SU-DHL-6 (cell line): ENCODE measurements around the gene RANBP1.

Experiments used
- H2AFZ ChIP-seq: fragments of 200-600 bp; sonication (generic); 2 replicates; pipeline ENCODE4 v1.6.1; 2014; ENCODE audit warnings: low read depth, mild to moderate bottlenecking, moderate library complexity, mixed read lengths, antibody characterized with exemption, low read length; ENCODE audit not compliant: severe bottlenecking
- H3F3A ChIP-seq: fragments of 200-600 bp; shearing (Covaris generic); 2 replicates; pipeline ENCODE4 v1.6.0; 2016; ENCODE audit warnings: antibody characterized with exemption, mild to moderate bottlenecking; ENCODE audit not compliant: insufficient read depth
- H3K27ac ChIP-seq: fragments of 200-600 bp; sonication (generic); 2 replicates; pipeline ENCODE4 v1.5.1; 2016; ENCODE audit warnings: low read depth, mild to moderate bottlenecking, low read length, moderate library complexity, mixed read lengths
- H3K27me3 ChIP-seq: fragments of 200-600 bp; sonication (generic), shearing (Covaris generic); 2 replicates; pipeline ENCODE4 v1.6.0; 2014; ENCODE audit warnings: mild to moderate bottlenecking, low read length
- H3K36me3 ChIP-seq: fragments of 200-600 bp; sonication (generic); 2 replicates; pipeline ENCODE4 v1.6.1; 2014; ENCODE audit warnings: mild to moderate bottlenecking, low read length, mixed read lengths
- H3K4me2 ChIP-seq: fragments of 300-600, 200-600 bp; shearing (Covaris generic), sonication (generic); 2 replicates; pipeline ENCODE4 v1.6.0; 2014; ENCODE audit warnings: low read length, low read depth, mild to moderate bottlenecking; ENCODE audit not compliant: poor library complexity, severe bottlenecking
- H3K4me3 ChIP-seq: fragments of 200-600 bp; sonication (generic); 2 replicates; pipeline ENCODE4 v1.5.1; 2014; ENCODE audit warnings: antibody characterized with exemption, low read length, mild to moderate bottlenecking, mixed read lengths; ENCODE audit not compliant: insufficient read depth, poor library complexity, severe bottlenecking
- H3K79me2 ChIP-seq: fragments of 200-600 bp; sonication (generic); 2 replicates; pipeline ENCODE4 v1.6.1; 2014; ENCODE audit warnings: mild to moderate bottlenecking, low read length, moderate library complexity; ENCODE audit not compliant: insufficient read depth
- H3K9ac ChIP-seq: fragments of 200-600 bp; sonication (generic); 2 replicates; pipeline ENCODE4 v1.7.0; 2014; ENCODE audit warnings: mild to moderate bottlenecking, low read length
- H3K9me2 ChIP-seq: fragments of 200-600 bp; sonication (generic); replicated peaks from 2 replicates; pipeline ENCODE4 v1.6.1; 2014; ENCODE audit warnings: low read length; ENCODE audit not compliant: insufficient read depth
- H3K9me3 ChIP-seq: fragments of 200-600 bp; sonication (generic); 2 replicates; pipeline ENCODE4 v1.6.1; 2014; ENCODE audit warnings: low read length, mixed read lengths; ENCODE audit not compliant: insufficient read depth
- H4K20me1 ChIP-seq: fragments of 200-600 bp; sonication (generic); 2 replicates; pipeline ENCODE4 v1.6.1; 2014; ENCODE audit warnings: low read depth, mild to moderate bottlenecking, antibody characterized with exemption, low read length, moderate library complexity, mixed read lengths
- EZH2phosphoT487 ChIP-seq: fragments of 200-600 bp; sonication (generic), shearing (Covaris generic); conservative IDR thresholded peaks from 2 replicates; pipeline ENCODE4 v1.6.1; 2018; ENCODE audit warnings: mild to moderate bottlenecking, antibody characterized with exemption, low read length, moderate library complexity, mixed read lengths
- TF ChIP-seq, protein P1 (sequence below): fragments of 200-600 bp; sonication (generic); IDR thresholded peaks from one replicate; pipeline ENCODE4 v1.5.1; 2017; ENCODE audit warnings: antibody characterized with exemption, mild to moderate bottlenecking, low read length, moderate library complexity; ENCODE audit not compliant: insufficient read depth, poor library complexity, severe bottlenecking

RANBP1 gene

DNA sequence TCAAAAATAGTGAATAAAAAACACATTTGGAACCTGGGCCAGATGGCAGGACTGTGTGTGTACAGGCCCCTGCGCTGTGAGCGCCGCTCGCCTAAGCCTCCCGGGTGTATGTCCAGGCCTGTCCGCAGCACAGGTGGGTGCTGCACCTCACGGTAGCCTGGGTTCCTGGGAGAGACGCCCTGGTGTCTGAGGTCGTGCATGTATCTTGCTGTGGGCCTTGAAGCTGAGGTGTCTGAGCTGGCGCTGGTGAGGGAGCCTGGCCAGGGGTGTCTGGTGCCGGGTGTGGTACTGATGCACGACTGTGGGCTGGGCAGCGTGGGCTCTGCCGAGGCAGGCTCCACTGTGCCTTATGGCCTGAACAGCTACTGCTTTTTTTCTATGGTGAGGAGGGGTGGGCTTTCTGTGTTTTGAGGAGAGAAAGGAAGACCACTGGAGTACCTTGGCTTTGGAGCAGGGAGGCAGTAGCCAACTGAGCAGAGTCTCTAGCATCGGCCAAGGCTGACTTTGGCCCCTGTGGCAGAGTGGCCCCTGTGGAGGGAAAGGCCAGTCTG is 11.5 kb downstream of the RANBP1 start:
- no peaks in the 10 kb centered on the region for H4K20me1 ChIP-seq
- 0 out of 2 replicates have a peak, but pooled peaks cover under 1% of the 10 kb centered on the region for H3K79me2 ChIP-seq
- no peaks in the 10 kb centered on the region for H3K9me2 ChIP-seq
- no peak for TF ChIP-seq EZH2phosphoT487
- TF ChIP-seq, protein P1, sequence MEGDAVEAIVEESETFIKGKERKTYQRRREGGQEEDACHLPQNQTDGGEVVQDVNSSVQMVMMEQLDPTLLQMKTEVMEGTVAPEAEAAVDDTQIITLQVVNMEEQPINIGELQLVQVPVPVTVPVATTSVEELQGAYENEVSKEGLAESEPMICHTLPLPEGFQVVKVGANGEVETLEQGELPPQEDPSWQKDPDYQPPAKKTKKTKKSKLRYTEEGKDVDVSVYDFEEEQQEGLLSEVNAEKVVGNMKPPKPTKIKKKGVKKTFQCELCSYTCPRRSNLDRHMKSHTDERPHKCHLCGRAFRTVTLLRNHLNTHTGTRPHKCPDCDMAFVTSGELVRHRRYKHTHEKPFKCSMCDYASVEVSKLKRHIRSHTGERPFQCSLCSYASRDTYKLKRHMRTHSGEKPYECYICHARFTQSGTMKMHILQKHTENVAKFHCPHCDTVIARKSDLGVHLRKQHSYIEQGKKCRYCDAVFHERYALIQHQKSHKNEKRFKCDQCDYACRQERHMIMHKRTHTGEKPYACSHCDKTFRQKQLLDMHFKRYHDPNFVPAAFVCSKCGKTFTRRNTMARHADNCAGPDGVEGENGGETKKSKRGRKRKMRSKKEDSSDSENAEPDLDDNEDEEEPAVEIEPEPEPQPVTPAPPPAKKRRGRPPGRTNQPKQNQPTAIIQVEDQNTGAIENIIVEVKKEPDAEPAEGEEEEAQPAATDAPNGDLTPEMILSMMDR, result no peak
- no peak overlapping the region for H3K4me3 ChIP-seq
- no peak overlapping the region for H3K27ac ChIP-seq
- H3K36me3 ChIP-seq, result no peaks in the 10 kb centered on the region
- no peaks in the 10 kb centered on the region for H3K9me3 ChIP-seq
- no peak overlapping the region for H3K9ac ChIP-seq
- H2AFZ ChIP-seq, result no peak overlapping the region
- H3F3A ChIP-seq, result no peaks in the 10 kb centered on the region
- H3K27me3 ChIP-seq, result no peaks in the 10 kb centered on the region
- no peak overlapping the region for H3K4me2 ChIP-seq

DNA sequence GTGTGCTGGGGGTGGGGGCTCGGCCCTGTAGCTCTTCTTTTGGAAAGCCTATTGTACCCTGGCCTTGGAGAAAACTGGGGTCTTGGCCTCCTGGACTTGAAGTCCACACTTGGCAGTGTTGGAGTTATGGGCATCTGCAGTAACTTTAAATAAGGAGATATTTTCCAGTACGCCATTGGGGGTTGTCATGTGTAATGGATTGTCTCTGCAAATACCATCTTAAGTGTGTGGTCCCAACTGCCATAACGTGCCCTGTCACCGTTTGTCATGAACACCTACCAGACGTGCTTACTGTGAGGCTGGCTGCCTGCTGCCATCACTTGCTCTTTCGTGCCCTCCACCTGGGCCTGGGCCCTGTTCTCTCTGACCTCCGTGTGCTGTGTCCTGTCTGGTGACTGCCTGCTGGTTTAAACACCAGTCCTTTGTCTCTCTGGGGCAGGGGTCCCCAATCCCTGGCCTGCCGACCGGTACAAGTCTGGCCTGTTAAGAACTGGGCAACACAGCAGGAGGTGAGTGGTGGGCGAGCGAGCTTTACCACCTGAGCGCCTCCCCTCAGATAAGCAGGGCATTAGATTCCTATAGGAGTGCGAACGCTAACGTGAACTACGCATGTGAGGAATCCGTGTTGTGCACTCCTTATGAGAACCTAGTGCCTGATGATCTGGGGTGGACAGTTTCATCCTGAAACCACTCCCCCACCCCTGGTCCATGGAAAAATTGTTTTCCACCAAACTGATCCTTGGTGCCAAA is 12.1 kb downstream of the RANBP1 start:
- Histone ChIP-seq H3K27me3 (no peaks in the 10 kb centered on the region), H3F3A (no peaks in the 10 kb centered on the region), H2AFZ (no peak overlapping the region), H3K9me3 (no peaks in the 10 kb centered on the region), H3K36me3 (no peaks in the 10 kb centered on the region), H3K9ac (no peak overlapping the region), H3K79me2 (no peaks in the 10 kb centered on the region), H3K4me2 (no peak overlapping the region), H3K9me2 (no peaks in the 10 kb centered on the region), H4K20me1 (no peaks in the 10 kb centered on the region), H3K27ac (no peak overlapping the region), H3K4me3 (no peak overlapping the region)
- no peak for TF ChIP-seq EZH2phosphoT487
- TF ChIP-seq, protein P1, result no peak

DNA sequence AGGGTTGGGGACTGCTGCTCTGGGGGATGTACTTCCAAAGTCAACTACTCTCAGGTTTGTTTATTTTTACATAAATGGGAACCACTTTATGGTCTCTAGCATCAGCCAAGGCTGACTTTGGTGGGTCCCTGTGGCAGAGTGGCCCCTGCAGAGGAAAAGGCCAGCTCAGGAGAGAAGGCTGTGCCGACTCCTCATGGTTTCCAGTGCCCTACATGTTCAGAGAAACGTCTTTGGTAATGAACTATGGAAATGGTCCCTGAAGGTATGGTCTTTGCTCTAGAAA is 12.7 kb downstream of the RANBP1 start:
- Histone ChIP-seq H3K27ac (no peak overlapping the region), H3K79me2 (no peaks in the 10 kb centered on the region), H2AFZ (no peak overlapping the region), H3K27me3 (no peaks in the 10 kb centered on the region), H3K9me3 (no peaks in the 10 kb centered on the region), H3K4me2 (no peak overlapping the region), H3K9ac (no peak overlapping the region), H3F3A (no peaks in the 10 kb centered on the region), H4K20me1 (no peaks in the 10 kb centered on the region), H3K36me3 (no peaks in the 10 kb centered on the region), H3K4me3 (no peak overlapping the region), H3K9me2 (no peaks in the 10 kb centered on the region)
- TF ChIP-seq EZH2phosphoT487, result no peak
- TF ChIP-seq, protein P1, result no peak
